Measurements from ENCODE around the gene HS6ST3.

Gene HS6ST3

DNA sequence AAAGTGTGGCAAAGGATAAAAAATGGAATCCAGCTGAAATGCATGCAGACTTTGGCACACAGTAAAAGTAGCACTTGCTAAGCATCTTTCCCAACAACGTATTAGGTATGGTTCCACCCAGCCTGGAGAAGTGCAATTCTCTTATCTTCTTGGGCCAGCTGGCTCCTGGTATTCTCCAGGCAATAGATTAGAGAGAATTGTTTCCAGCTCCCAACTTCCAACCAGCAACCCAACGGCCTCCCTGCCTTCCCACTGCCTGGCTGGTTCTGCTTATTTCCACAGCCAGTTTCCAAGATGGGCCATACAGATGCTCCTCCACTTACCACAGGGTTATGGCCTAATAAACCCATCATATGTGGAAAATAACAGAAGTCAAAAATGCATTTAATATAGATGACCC is 771.0 kb downstream of the HS6ST3 start:
- no peak for DNase-seq

- no peak for DNase-seq
These were observed 772.2 kb downstream of the HS6ST3 start for GRCh38 chr13:96862093-96862492.

- DNase-seq = no peak
These were observed 773.1 kb downstream of the HS6ST3 start for GRCh38 chr13:96862999-96863398.

GRCh38 chr13:96871469-96871868 is 781.6 kb downstream of the HS6ST3 start:
- no peak for DNase-seq

DNA sequence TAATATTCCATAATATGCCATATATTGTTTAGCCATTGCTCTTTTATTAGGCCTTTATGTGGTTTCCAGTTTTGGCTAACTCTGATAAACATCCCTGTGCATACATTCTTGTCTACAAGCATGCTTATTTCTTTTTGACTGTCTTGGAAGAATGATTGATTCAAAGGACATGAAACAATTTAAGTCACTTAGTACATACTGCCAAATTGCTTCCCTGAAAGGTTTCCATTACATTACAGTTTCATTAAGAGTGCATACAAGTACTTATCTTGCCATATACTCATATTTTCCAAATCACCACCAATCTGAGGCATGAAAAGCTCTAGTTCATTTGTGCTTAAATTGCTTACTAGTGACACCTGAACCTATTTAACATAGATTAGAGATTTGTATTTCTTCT is 790.5 kb downstream of the HS6ST3 start:
- DNase-seq = no peak
